Heart left ventricle (tissue), 16 donors: ENCODE data around the gene SLC7A7. TPM values are rescaled to one million over a fixed set of nuclear protein-coding genes. Genes with fewer than 3 reads are reported as not detected.
"Not testable (repeated sequence)": the region's sequence is repeated elsewhere in the genome, so short reads cannot be mapped to it uniquely, and the experiment has no call there.

Experiments used
- ATAC-seq, 4 donors: fragments of 200-7000 bp; cut with Tn5 transposase; one replicate each; pipeline ENCODE4 v1.9.1; 2020 to 2022; ENCODE audit warnings: moderate library complexity in 4 of 4, mild to moderate bottlenecking in 3 of 4, moderate number of reproducible peaks in 1 of 4
- DNase-seq, 5 donors: peaks; one replicate each; pipeline ENCODE4 v3.0.0-alpha.2; 2020
- H3K27ac ChIP-seq, 12 donors: fragments of 200-600 bp; sonication (generic) in 4 of 12; one replicate each; pipeline versions ENCODE4 v1.5.0 to v1.8.0; 2016 to 2022; ENCODE audit warnings: mild to moderate bottlenecking in 2 of 12
- H3K27me3 ChIP-seq, 9 donors: fragments of 200-600 bp; sonication (generic) in 2 of 9; one replicate each; pipeline versions ENCODE4 v1.5.1 to v1.8.0; 2016 to 2022; ENCODE audit warnings: mild to moderate bottlenecking in 3 of 9
- H3K36me3 ChIP-seq, 9 donors: fragments of 200-600 bp; sonication (generic) in 2 of 9; one replicate each; pipeline versions ENCODE4 v1.5.0 to v1.8.0; 2018 to 2022; ENCODE audit warnings: mild to moderate bottlenecking in 2 of 9
- H3K4me1 ChIP-seq, 12 donors: fragments of 200-600 bp; sonication (generic) in 4 of 12; one replicate each; pipeline versions ENCODE4 v1.5.0 to v1.8.0; 2016 to 2022; ENCODE audit warnings: mild to moderate bottlenecking in 3 of 12
- H3K4me3 ChIP-seq, 12 donors: fragments of 200-600 bp; sonication (generic) in 4 of 12; one replicate each; pipeline versions ENCODE4 v1.5.0 to v1.8.0; 2017 to 2022; ENCODE audit warnings: mild to moderate bottlenecking in 9 of 12, moderate library complexity in 4 of 12
- H3K9me3 ChIP-seq, 12 donors: fragments of 200-600 bp; sonication (generic) in 4 of 12; one replicate each; pipeline versions ENCODE4 v1.5.0 to v1.8.0; 2016 to 2022; ENCODE audit warnings: mild to moderate bottlenecking in 1 of 12
- CTCF ChIP-seq, 12 donors: fragments of 200-600 bp; sonication (generic) in 4 of 12; IDR thresholded peaks; one replicate each; pipeline versions ENCODE4 v1.5.0 to v1.8.0; 2018 to 2022; ENCODE audit warnings: antibody characterized with exemption in 12 of 12, mild to moderate bottlenecking in 5 of 12
- POLR2A ChIP-seq, 2 donors: fragments of 450-650 bp; IDR thresholded peaks; one replicate each; pipeline ENCODE4 v1.6.1; 2017; ENCODE audit warnings: antibody characterized with exemption in 2 of 2, mild to moderate bottlenecking in 2 of 2, moderate library complexity in 2 of 2
- whole genome bisulfite sequencing, 4 donors: extraction: QIAGEN DNeasy Blood & Tissue Kit in 2 of 4; methylation state at CpG; one replicate each; pipeline versions ENCODE4 v1.1.5 to v1.1.7; 2013 to 2018; 5-methylcytosine and 5-hydroxymethylcytosine counted together
- intact Hi-C, 10 donors: fragments of 100-400 bp; cut with DNase I; formaldehyde crosslinking; loops; one replicate each; pipeline versions ENCODE4 v1.11.1 to v1.14.2; 2022
- polyA plus RNA-seq, 2 donors: library from polyadenylated mRNA; stranded (reverse); fragments of 200-250 nt; gene quantifications; one replicate each; pipeline ENCODE4 v1.2.3, GENCODE V29; 2013
- total RNA-seq, 9 donors: library from RNA; depleted of rRNA in 2 of 9; stranded (reverse); fragments of >200 nt in 2 of 9; fragmentation: NEBNext Ultra II Directional in 3 of 9; extraction: Animal tissue kit (Norgen Biotek cat#: 25700) in 3 of 9; gene quantifications; one replicate each; pipeline versions ENCODE4 v1.1.0 to v1.2.4, GENCODE V29; 2016 to 2023
- donor health status: ischemic (EF 13 %, LVEDD 7.1; RV severe dilation, severe dysfunction).
- donor health status: healthy with polysubstance abuse.
- donor health status: DM: no; HTN: yes; CAD: no.
- donor health status: DM: no; HTN: no; CAD: no.
- donor health status: ischemic (EF 25% LVEDD 6.9; RV normal size, moderate dysfunction).
- donor health status: ischemic (EF 25% LVEDD 5.7; RV mildly dilated, moderate dysfunction).
- donor health status: healthy.
- donor health status: DM: yes; HTN: yes; CAD: no.
- donor health status: ischemic (EF 35%, LVEDD 5.7; RV mildly dilated, moderate dysfunction).
- donor health status: nonischemic (EF 11% LVEDD 7.7; RV severe dilation, severe dysfunction).
- donor health status: DM: yes; HTN: yes; CAD: no.
- donor health status: PGD.
- donor health status: ischemic (EF 29% LVEDD 5.4; RV normal size, mild dysfunction).
- donor health status: nonischemic (EF 23%, LVEDD 6.1; RV moderate dilation, normal function).

The SLC7A7 gene
- total and polyA plus RNA-seq, 11 donors: 1.3 to 28.0 (median 3.8) TPM

- peaks cover 0 to 44% (median under 1%) of the 10 kb centered on the region in 12 donors for H3K4me1 ChIP-seq
- ATAC-seq (no peak), DNase-seq (no peak)
- TF ChIP-seq CTCF (IDR thresholded peaks at IDR 0.05): no peak
- no peak for TF ChIP-seq POLR2A (IDR thresholded peaks at IDR 0.05)
- intact Hi-C loops: loop anchor here in 3 of 10 donors (10.0 kb wide), 2 partner anchors 158 to 258 kb away; no protein-coding TSS in a partner anchor
- H3K4me3 ChIP-seq: peak overlapping the region in 1 of 12 donors; percentile 38
- no peaks in the 10 kb centered on the region for H3K36me3 ChIP-seq
- H3K27me3 ChIP-seq: no peaks in the 10 kb centered on the region
- H3K27ac ChIP-seq: peak overlapping the region in 1 of 12 donors; percentile 69
- WGBS, 4 donors: 79 to 94% (median 88%) methylated on average over 4 of the region's 4 CpGs
- no peaks in the 10 kb centered on the region for H3K9me3 ChIP-seq
Measured at GRCh38 chr14:22812744-22813143, 2.5 kb downstream of the SLC7A7 start.

- TF ChIP-seq CTCF (IDR thresholded peaks at IDR 0.05): no peak
- 33 to 61% (median 57%) methylated on average over 2 of the region's 2 CpGs for WGBS, 4 donors
- DNase-seq: no peak
- Histone ChIP-seq H3K27ac (peak overlapping the region in 1 of 12 donors; percentile 69), H3K4me1 (peaks cover 0 to 36% (median 0%) of the 10 kb centered on the region in 12 donors), H3K9me3 (no peaks in the 10 kb centered on the region), H3K27me3 (no peaks in the 10 kb centered on the region), H3K36me3 (no peaks in the 10 kb centered on the region), H3K4me3 (peak overlapping the region in 1 of 12 donors; percentile 38)
- intact Hi-C loops: loop anchor here in 3 of 10 donors (10.0 kb wide), 2 partner anchors 157 to 257 kb away; no protein-coding TSS in a partner anchor
- ATAC-seq: no peak
Measured at GRCh38 chr14:22811722-22812121, 3.5 kb downstream of the SLC7A7 start.

- peaks cover 0 to 36% (median 0%) of the 10 kb centered on the region in 12 donors for H3K4me1 ChIP-seq
- no peaks in the 10 kb centered on the region for H3K9me3 ChIP-seq
- no peak overlapping the region for H3K27ac ChIP-seq
- H3K27me3 ChIP-seq: no peaks in the 10 kb centered on the region
- ATAC-seq: no peak
- WGBS, 4 donors: 84 to 95% (median 90%) methylated on average over 5 of the region's 5 CpGs
- DNase-seq: no peak
- H3K36me3 ChIP-seq: no peaks in the 10 kb centered on the region
- H3K4me3 ChIP-seq: peak overlapping the region in 1 of 12 donors; percentile 4
- no peak for TF ChIP-seq POLR2A (IDR thresholded peaks at IDR 0.05)
- TF ChIP-seq CTCF (IDR thresholded peaks at IDR 0.05): no peak
- intact Hi-C loops: no loop called here
Measured at GRCh38 chr14:22808388-22809209, 6.6 kb downstream of the SLC7A7 start.

GRCh38 chr14:22807432-22808087 lies 7.7 kb downstream of the SLC7A7 start:
- Histone ChIP-seq H3K36me3 (no peaks in the 10 kb centered on the region), H3K4me1 (peaks cover 0 to 43% (median 0%) of the 10 kb centered on the region in 12 donors), H3K4me3 (no peak overlapping the region), H3K27ac (no peak overlapping the region), H3K27me3 (no peaks in the 10 kb centered on the region), H3K9me3 (no peaks in the 10 kb centered on the region)
- intact Hi-C loops: no loop called here
- no peak for TF ChIP-seq CTCF (IDR thresholded peaks at IDR 0.05)
- DNase-seq (no peak), ATAC-seq (no peak)
- 80 to 87% (median 80%) methylated on average over 13 of the region's 13 CpGs for WGBS, 4 donors

- H3K27me3 ChIP-seq, ATAC-seq, H3K36me3 ChIP-seq, DNase-seq, intact Hi-C loops, H3K27ac ChIP-seq, H3K4me3 ChIP-seq, H3K9me3 ChIP-seq: not testable (repeated sequence)
- peaks cover 0 to 55% (median 0%) of the 10 kb centered on the region in 12 donors for H3K4me1 ChIP-seq
- WGBS, 4 donors: 85 to 95% (median 87%) methylated on average over 4 of the region's 4 CpGs
Measured at GRCh38 chr14:22805235-22805634, 10.0 kb downstream of the SLC7A7 start.
